ENCODE measurements around the gene CD163L1. TPM values are rescaled to one million over a fixed set of nuclear protein-coding genes. Genes with fewer than 3 reads are reported as not detected.
A peak's percentile ranks its signal among the peaks of the same experiment; 100 is the strongest.

Gene CD163L1
- 13.4 and 14.2 TPM in 2 replicates for total RNA-seq (2022)
- Bru-seq, nascent RNA: percentile 37 among the genes with signal in this experiment
- percentile 22 among the genes with signal in this experiment for BruChase-seq, experiment 1, labeled RNA remaining after a 6-hour chase
- percentile 21 among the genes with signal in this experiment for BruChase-seq, experiment 2, labeled RNA remaining after a 2-hour chase
- long read RNA-seq, partial matches to known transcripts: 30 of 36 reads
- long read RNA-seq, other reads (novel, unspliced or antisense): 3 of 36 reads

GRCh38 chr12:7444076-7444475 is at the start of gene CD163L1:
TSS of gene CD163L1 (minus strand) at chr12:7444153. CDS start at chr12:7444127, 26 bp downstream.
- no TSS peak for BruUV-seq (replicated peaks)
- Mint-ChIP-seq H3K4me3 (ENCODE audit: low read depth, unreplicated experiment) (no peak within 1 kb of the TSS), H3K36me3 (ENCODE audit: insufficient read depth, unreplicated experiment) (no peaks in the 10 kb centered on the region), H3K27me3 (ENCODE audit: unreplicated experiment) (no peaks in the 10 kb centered on the region), H3K9me3 (ENCODE audit: low read depth, unreplicated experiment) (no peaks in the 10 kb centered on the region), H3K27ac (ENCODE audit: unreplicated experiment) (no peak within 1 kb of the TSS), H3K4me1 (ENCODE audit: low read depth, unreplicated experiment) (no peaks in the 10 kb centered on the region)
- intact Hi-C loops (cut with micrococcal nuclease; ENCODE audit: unreplicated experiment): no loop called here
- TF ChIP-seq, protein P1, sequence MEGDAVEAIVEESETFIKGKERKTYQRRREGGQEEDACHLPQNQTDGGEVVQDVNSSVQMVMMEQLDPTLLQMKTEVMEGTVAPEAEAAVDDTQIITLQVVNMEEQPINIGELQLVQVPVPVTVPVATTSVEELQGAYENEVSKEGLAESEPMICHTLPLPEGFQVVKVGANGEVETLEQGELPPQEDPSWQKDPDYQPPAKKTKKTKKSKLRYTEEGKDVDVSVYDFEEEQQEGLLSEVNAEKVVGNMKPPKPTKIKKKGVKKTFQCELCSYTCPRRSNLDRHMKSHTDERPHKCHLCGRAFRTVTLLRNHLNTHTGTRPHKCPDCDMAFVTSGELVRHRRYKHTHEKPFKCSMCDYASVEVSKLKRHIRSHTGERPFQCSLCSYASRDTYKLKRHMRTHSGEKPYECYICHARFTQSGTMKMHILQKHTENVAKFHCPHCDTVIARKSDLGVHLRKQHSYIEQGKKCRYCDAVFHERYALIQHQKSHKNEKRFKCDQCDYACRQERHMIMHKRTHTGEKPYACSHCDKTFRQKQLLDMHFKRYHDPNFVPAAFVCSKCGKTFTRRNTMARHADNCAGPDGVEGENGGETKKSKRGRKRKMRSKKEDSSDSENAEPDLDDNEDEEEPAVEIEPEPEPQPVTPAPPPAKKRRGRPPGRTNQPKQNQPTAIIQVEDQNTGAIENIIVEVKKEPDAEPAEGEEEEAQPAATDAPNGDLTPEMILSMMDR (IDR thresholded peaks at IDR 0.05; ENCODE audit: unreplicated experiment): no peak
- no peak for DNase-seq
- CTCF ChIA-PET: interaction anchor here (1.9 kb wide), 1 partner anchor 197 kb away, joined by 3 read pairs; no protein-coding TSS in a partner anchor

DNA sequence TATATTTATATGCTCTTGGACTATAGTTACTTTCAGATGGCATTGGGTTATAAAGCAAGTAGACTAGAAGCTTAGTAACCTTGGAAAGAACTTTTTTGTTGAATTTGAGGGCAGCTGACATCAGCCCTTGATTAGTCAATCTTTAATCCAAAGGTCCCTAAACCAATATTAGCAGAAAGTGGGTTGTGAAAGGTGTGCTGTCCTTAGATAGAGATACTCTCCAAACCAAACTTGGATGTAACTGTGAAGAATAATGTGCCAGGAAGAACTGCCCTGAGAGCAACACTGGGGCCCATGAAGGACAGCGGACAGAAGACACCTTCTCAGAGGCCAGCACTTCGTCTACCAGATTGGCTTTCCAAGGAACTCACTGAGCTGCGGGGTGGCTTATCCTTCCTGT is 49.1 kb upstream of the CD163L1 start:
- Mint-ChIP-seq H3K4me1 (ENCODE audit: low read depth, unreplicated experiment) (peaks cover 16% of the 10 kb centered on the region), H3K27ac (ENCODE audit: unreplicated experiment) (no peak overlapping the region), H3K4me3 (ENCODE audit: low read depth, unreplicated experiment) (no peak overlapping the region), H3K36me3 (ENCODE audit: insufficient read depth, unreplicated experiment) (no peaks in the 10 kb centered on the region), H3K27me3 (ENCODE audit: unreplicated experiment) (no peaks in the 10 kb centered on the region), H3K9me3 (ENCODE audit: low read depth, unreplicated experiment) (no peaks in the 10 kb centered on the region)
- no peak for DNase-seq
- CTCF ChIA-PET: interaction anchor here (0.6 kb wide), 1 partner anchor 300 kb away, joined by 5 read pairs; no protein-coding TSS in a partner anchor
- intact Hi-C loops (cut with micrococcal nuclease; ENCODE audit: unreplicated experiment): no loop called here
- BruUV-seq (replicated peaks): no TSS peak
- TF ChIP-seq, protein P1 (IDR thresholded peaks at IDR 0.05; ENCODE audit: unreplicated experiment): no peak

DNA sequence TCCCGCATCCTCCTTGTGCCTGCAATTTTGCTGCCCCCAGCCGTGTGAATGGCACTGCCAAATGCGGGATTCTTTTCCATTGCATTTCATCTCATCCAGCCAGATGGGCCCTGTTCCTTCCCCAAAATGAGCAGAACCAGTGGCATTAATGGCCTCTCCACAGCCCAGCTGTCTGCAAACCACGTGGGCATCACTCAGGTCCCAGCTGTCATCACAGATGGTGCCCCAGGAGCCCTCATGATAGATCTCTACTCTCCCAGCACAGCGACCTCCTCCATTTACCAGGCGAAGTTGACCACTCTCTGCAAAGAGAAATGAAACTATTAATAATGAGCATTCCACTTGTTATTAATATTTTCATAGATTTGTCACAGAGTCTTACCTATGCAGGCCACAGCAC is 42.6 kb upstream of the CD163L1 start:
- intact Hi-C loops (cut with micrococcal nuclease; ENCODE audit: unreplicated experiment): no loop called here
- Mint-ChIP-seq H3K9me3 (ENCODE audit: low read depth, unreplicated experiment) (no peaks in the 10 kb centered on the region), H3K27me3 (ENCODE audit: unreplicated experiment) (no peaks in the 10 kb centered on the region), H3K27ac (ENCODE audit: unreplicated experiment) (no peak overlapping the region), H3K4me3 (ENCODE audit: low read depth, unreplicated experiment) (no peak overlapping the region), H3K36me3 (ENCODE audit: insufficient read depth, unreplicated experiment) (no peaks in the 10 kb centered on the region), H3K4me1 (ENCODE audit: low read depth, unreplicated experiment) (peaks cover 7% of the 10 kb centered on the region)
- TF ChIP-seq, protein P1 (IDR thresholded peaks at IDR 0.05; ENCODE audit: unreplicated experiment): no peak
- no peak for DNase-seq
- CTCF ChIA-PET: no interaction called here
- no TSS peak for BruUV-seq (replicated peaks)

DNA sequence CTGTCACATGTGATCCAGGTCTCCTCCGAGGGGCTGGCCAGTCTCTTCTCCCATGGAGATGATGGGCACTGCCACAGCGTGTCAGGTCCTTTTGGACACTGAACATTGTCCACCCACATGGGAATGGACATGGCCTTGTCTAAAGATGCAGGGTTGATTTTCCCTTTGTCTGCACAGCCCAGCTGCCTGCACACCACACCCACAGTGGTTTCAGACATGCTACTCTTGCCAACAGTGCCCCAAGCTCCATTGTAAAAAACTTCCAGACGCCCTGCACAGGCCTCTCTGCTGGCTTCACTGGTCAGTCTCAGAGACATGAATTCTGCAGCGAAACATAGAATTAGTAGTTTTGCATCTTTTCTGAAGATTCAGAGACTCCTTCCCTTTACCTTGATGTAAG is 41.1 kb upstream of the CD163L1 start:
- Mint-ChIP-seq H3K4me3 (ENCODE audit: low read depth, unreplicated experiment) (no peak overlapping the region), H3K9me3 (ENCODE audit: low read depth, unreplicated experiment) (no peaks in the 10 kb centered on the region), H3K27ac (ENCODE audit: unreplicated experiment) (no peak overlapping the region), H3K27me3 (ENCODE audit: unreplicated experiment) (no peaks in the 10 kb centered on the region), H3K4me1 (ENCODE audit: low read depth, unreplicated experiment) (peaks cover 7% of the 10 kb centered on the region), H3K36me3 (ENCODE audit: insufficient read depth, unreplicated experiment) (no peaks in the 10 kb centered on the region)
- TF ChIP-seq, protein P1 (IDR thresholded peaks at IDR 0.05; ENCODE audit: unreplicated experiment): no peak
- intact Hi-C loops (cut with micrococcal nuclease; ENCODE audit: unreplicated experiment): no loop called here
- CTCF ChIA-PET: interaction anchor here (0.6 kb wide), 1 partner anchor 299 kb away, joined by 3 read pairs; no protein-coding TSS in a partner anchor
- no peak for DNase-seq
- BruUV-seq (replicated peaks): no TSS peak

Data from Calu3 (cell line).